ENCODE measurements around the gene GPD2.

GRCh38 chr2:156399950-156400705 lies 36.1 kb upstream of the GPD2 start:
- no peak for TF ChIP-seq EP300 (IDR thresholded peaks at IDR 0.05; ENCODE audit: borderline replicate concordance in 1 of 2, low read depth in 2 of 2, low read length in 2 of 2)
- TF ChIP-seq GTF2F1 (IDR thresholded peaks at IDR 0.05; ENCODE audit: borderline replicate concordance, low read depth, low read length) = no peak
- TF ChIP-seq KDM4A (IDR thresholded peaks at IDR 0.05; ENCODE audit: low read depth, low read length, severe bottlenecking) = peak; percentile 87
- TF ChIP-seq POLR2A (IDR thresholded peaks at IDR 0.05; ENCODE audit: control extremely low read depth in 1 of 2, low read depth in 2 of 2, low read length in 2 of 2) = no peak
- TF ChIP-seq CTCF (IDR thresholded peaks at IDR 0.05; ENCODE audit: control extremely low read depth in 1 of 3, insufficient read depth in 1 of 3, low read depth in 1 of 3, low read length in 3 of 3) = no peak
- TF ChIP-seq MAX (IDR thresholded peaks at IDR 0.05) = peak; percentile 41; the same call in 1 of the 2 replicates
- no peak for TF ChIP-seq GABPA (IDR thresholded peaks at IDR 0.05; ENCODE audit: borderline replicate concordance, insufficient read depth, low read length)
- TF ChIP-seq BRCA1 (IDR thresholded peaks at IDR 0.05; ENCODE audit: low read depth, low read length) = no peak
- TF ChIP-seq YY1 (IDR thresholded peaks at IDR 0.05; ENCODE audit: low read depth, low read length) = 0 out of 2 replicates have a peak, but pooled peaks have one; percentile 24
- TF ChIP-seq EZH2 (IDR thresholded peaks at IDR 0.05; ENCODE audit: low read depth, low read length, severe bottlenecking) = no peak
- TF ChIP-seq FOSL1 (IDR thresholded peaks at IDR 0.05; ENCODE audit: insufficient read depth, low read depth, low read length) = no peak

Measured in H1 (cell line).